Activated naive CD4-positive, alpha-beta T cell treated with anti-CD3 and anti-CD28 coated beads, Interleukin-2, amount 50 U/mL, for 24 hours (primary cell): ENCODE data around the gene LY6G5C.
A peak's percentile ranks its signal among the peaks of the same experiment; 100 is the strongest.

Experiments used
- H3K27ac Mint-ChIP-seq: one replicate; pipeline ENCODE4 v1.8.0; 2021; ENCODE audit warnings: mild to moderate bottlenecking, mixed read lengths
- H3K27me3 Mint-ChIP-seq: one replicate; pipeline ENCODE4 v1.8.0; 2021; ENCODE audit warnings: mixed read lengths
- H3K36me3 Mint-ChIP-seq: one replicate; pipeline ENCODE4 v1.8.0; 2021; ENCODE audit warnings: mixed read lengths
- H3K4me1 Mint-ChIP-seq: one replicate; pipeline ENCODE4 v1.8.0; 2021; ENCODE audit warnings: mixed read lengths
- H3K4me3 Mint-ChIP-seq: one replicate; pipeline ENCODE4 v1.8.0; 2021; ENCODE audit warnings: mild to moderate bottlenecking, mixed read lengths
- H3K9me3 Mint-ChIP-seq: one replicate; pipeline ENCODE4 v1.8.0; 2021; ENCODE audit warnings: mixed read lengths

The LY6G5C gene

DNA sequence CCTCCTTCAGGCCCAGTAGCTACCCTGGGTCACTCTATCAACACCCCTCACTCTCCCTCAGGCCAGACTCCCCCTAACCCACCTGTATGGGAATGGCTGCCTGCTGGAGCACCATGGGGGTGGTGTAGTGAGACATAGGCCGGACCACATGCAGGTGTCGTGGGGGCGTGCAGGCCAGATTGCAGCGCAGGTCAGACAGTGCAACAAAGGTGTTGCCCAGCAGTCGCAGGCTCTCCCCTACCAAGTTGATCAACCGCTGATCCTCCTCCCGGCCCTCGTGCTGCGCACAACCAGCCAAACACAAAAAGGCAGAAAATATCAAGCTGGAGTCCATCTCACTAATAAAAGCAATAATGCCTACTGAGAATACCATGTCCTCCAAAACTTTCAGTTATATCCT, 35.5 kb downstream of the LY6G5C start:
- H3K4me1 Mint-ChIP-seq = peaks cover 20% of the 10 kb centered on the region
- no peak overlapping the region for H3K27ac Mint-ChIP-seq
- H3K9me3 Mint-ChIP-seq = no peaks in the 10 kb centered on the region
- no peaks in the 10 kb centered on the region for H3K27me3 Mint-ChIP-seq
- H3K36me3 Mint-ChIP-seq = peaks cover 9% of the 10 kb centered on the region
- no peak overlapping the region for H3K4me3 Mint-ChIP-seq

DNA sequence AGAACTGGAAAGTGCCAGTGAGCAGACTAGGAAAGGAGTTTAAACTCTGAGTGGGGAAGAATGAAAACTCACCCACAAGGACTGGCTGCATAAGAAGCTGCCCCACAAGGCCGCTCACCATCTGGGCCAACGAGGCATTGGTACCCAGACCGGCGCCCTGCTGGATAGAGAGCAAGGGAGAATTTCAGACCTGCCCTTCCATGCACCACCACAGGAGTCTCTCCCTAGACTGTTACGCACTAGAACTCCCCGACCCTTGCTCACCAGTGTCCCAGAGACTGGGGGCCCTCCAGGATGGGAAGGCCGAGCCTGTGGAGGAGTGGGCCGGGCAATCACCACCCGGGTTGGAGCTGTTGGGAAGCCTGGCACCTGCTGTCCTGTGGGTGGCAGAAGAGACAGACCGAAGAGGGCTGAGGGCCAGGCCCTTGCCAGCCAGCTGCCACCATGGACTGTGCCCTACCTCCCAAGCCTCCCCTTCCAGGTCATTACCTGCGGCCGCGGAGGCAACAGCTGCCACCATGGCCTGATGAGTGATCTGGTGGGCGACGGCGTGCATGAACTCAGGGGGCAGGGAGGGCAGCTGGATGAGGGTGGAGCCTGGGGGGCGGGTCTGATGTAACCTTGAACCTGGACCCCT, 36.9 kb downstream of the LY6G5C start:
- Mint-ChIP-seq H3K4me1 (peaks cover 9% of the 10 kb centered on the region), H3K36me3 (peaks cover 5% of the 10 kb centered on the region), H3K9me3 (no peaks in the 10 kb centered on the region), H3K4me3 (no peak overlapping the region), H3K27me3 (no peaks in the 10 kb centered on the region), H3K27ac (no peak overlapping the region)

DNA sequence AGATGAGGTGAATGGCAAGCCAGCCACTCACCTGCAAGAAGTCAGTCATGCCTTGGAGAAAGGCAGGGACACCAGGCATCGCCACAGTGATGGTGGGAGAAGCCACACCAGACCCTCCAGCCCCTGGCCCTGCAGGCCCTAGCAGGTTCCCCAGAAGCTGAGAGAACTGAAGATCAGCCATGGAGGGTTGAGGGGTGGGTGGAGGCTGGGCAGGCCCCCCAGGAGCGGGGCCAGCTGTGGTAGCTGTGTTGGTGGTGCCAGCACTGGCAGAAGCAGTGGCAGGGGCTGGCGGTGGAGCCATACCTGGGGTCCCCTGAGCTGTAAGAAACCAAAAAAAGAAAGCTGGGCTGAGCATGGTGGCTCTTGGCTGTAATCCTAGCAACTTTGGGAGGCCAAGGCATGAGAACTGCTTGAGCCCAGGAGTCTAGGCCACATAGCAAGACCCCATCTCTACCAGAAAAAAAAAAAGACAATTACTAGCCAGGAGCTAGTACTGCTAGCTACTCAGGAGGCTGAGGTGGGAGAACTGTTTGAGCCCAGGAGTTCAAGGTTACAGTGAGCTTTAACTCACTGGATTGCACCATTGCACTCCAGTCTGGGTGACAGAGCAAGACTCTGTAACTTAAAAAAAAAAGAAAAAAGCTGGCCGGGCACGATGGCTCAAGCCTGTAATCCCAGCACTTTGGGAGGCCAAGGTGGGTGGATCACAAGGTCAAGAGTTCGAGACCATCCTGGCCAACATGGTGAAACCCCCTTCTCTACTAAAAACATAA, 37.9 kb downstream of the LY6G5C start:
- H3K27me3 Mint-ChIP-seq = no peaks in the 10 kb centered on the region
- no peak overlapping the region for H3K4me3 Mint-ChIP-seq
- H3K9me3 Mint-ChIP-seq = no peaks in the 10 kb centered on the region
- peaks cover 7% of the 10 kb centered on the region for H3K36me3 Mint-ChIP-seq
- H3K27ac Mint-ChIP-seq = no peak overlapping the region
- H3K4me1 Mint-ChIP-seq = peaks cover 5% of the 10 kb centered on the region

DNA sequence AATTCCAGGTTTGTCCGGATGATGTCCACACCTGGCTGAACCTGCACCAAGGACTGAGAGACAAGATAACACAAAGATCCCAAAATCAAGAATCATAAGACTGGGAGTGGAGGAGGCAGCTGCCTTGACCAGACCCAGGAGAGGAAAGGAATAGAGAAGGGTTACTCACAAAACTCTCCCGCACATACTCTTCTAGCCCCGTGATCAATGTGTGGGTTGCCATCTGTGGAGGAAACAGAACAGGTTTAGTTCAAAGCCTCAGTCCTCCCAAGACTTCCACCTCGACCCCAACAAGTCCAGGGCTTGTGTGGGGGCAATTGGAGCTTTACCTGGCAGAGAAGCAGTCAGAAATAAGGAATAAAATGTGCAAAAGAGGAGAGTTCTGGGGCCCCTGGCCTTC, 39.5 kb downstream of the LY6G5C start:
- Mint-ChIP-seq H3K9me3 (no peaks in the 10 kb centered on the region), H3K27me3 (no peaks in the 10 kb centered on the region), H3K27ac (no peak overlapping the region), H3K36me3 (peaks cover 9% of the 10 kb centered on the region), H3K4me3 (no peak overlapping the region), H3K4me1 (peaks cover 5% of the 10 kb centered on the region)

DNA sequence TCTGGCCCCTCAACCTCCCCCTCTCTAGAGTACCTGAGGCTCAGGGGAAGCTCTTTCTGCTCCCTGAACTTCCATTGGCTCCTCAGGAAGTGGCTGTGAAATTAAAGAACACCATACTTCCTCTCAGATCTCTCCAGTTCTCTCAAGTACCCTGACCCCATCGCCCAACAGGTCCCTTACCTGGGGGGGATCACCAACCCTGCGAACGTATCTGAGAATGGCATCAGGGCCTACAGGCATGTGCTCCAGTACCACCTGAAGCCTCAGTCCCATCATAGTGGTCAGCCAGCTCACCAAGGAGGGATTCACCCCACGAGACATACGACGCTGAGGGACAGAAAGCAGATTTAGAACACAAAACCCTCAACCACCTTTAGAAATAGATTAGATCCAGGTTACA, 40.3 kb downstream of the LY6G5C start:
- H3K9me3 Mint-ChIP-seq = no peaks in the 10 kb centered on the region
- peak overlapping the region; percentile 27 for H3K27ac Mint-ChIP-seq
- H3K4me1 Mint-ChIP-seq = peaks cover 5% of the 10 kb centered on the region
- no peak overlapping the region for H3K4me3 Mint-ChIP-seq
- H3K36me3 Mint-ChIP-seq = peaks cover 11% of the 10 kb centered on the region
- H3K27me3 Mint-ChIP-seq = no peaks in the 10 kb centered on the region

GRCh38 chr6:31639449-31639861, 41.4 kb downstream of the LY6G5C start:
- H3K27me3 Mint-ChIP-seq = no peaks in the 10 kb centered on the region
- H3K4me3 Mint-ChIP-seq = no peak overlapping the region
- no peaks in the 10 kb centered on the region for H3K9me3 Mint-ChIP-seq
- peaks cover 11% of the 10 kb centered on the region for H3K36me3 Mint-ChIP-seq
- no peaks in the 10 kb centered on the region for H3K4me1 Mint-ChIP-seq
- H3K27ac Mint-ChIP-seq = no peak overlapping the region

DNA sequence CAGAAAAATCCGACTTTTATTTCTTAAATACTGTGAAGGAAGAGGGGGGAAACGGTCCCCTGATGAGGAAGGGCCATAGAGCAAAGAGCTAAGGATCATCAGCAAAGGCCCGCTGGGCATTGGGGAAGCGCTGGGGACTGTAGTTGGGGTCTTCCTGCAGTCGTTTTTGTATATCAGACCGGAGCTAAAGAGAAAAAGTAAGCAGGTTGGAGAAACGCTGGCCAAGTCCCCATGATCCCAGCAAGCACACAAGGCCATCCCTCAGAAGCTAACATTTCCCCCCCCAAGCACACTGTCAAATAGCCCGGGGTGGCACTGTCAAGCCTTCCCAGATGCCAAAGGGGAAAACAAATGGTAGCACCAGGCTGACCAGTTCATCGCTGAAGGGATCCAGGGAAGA, 41.8 kb downstream of the LY6G5C start:
- H3K36me3 Mint-ChIP-seq = peaks cover 11% of the 10 kb centered on the region
- H3K9me3 Mint-ChIP-seq = no peaks in the 10 kb centered on the region
- H3K4me3 Mint-ChIP-seq = no peak overlapping the region
- H3K27me3 Mint-ChIP-seq = no peaks in the 10 kb centered on the region
- no peaks in the 10 kb centered on the region for H3K4me1 Mint-ChIP-seq
- H3K27ac Mint-ChIP-seq = peak overlapping the region; percentile 46

DNA sequence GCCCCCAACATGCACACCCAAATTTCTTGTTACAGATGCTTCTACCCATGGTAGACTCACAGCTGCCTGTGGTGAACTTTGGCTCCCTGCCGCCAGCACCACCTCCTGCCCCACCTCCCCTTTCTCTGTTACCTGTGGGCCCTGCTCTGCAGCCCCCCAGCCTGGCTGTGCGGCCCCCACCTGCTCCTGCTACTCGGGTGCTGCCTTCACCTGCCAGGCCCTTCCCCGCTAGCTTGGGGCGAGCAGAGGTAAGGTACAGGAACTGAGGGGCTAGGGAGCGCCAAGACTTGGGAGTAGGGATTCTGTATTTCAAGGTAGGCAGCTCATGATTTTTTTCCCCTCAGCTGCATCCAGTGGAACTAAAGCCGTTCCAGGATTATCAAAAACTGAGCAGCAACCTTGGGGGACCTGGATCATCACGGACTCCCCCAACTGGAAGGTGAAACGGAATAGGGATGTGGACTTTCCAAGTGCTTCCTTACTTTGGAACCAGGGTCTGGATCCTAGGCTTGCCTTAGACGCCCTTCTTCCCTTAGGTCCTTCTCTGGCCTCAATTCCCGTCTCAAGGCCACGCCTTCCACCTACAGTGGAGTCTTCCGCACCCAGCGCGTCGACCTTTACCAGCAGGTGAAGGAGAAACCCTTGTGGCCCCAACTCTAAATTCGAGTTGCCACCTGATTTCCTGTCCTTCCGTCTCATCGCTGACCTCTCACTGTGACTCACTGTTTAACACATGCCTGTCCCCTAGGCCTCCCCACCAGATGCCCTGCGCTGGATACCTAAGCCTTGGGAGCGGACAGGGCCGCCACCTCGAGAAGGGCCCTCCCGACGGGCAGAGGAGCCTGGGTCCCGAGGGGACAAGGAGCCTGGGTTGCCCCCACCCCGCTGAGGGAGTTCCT, 43.9 kb downstream of the LY6G5C start:
- Mint-ChIP-seq H3K27ac (no peak overlapping the region), H3K9me3 (no peaks in the 10 kb centered on the region), H3K36me3 (peaks cover 13% of the 10 kb centered on the region), H3K4me3 (no peak overlapping the region), H3K27me3 (no peaks in the 10 kb centered on the region), H3K4me1 (no peaks in the 10 kb centered on the region)

DNA sequence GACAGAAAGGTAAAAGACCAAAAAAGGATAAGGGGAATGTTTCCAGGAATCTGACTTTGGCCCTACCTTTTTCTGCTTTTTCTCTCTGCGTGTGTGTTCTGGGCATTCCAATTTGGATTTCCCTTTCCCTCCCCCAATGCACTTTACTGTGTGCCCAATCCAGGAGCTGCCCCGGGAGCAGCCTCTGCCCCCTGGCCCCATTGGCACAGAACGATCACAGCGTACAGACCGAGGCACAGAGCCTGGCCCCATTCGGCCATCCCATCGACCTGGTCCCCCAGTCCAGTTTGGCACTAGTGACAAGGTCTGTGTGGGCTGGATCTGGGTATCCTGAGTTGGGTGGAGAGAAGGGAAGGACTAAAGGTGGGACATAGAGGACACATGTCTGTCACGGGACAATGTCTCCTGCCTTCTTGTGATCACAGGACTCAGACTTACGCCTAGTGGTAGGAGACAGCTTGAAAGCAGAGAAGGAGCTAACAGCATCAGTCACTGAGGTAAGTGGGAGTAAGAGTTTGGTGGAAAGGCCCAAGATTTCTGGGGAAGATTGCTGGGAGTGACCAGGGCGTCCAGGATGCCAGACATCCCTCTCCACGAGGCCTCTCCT, 45.8 kb downstream of the LY6G5C start:
- no peak overlapping the region for H3K4me3 Mint-ChIP-seq
- H3K9me3 Mint-ChIP-seq = no peaks in the 10 kb centered on the region
- H3K27ac Mint-ChIP-seq = peak overlapping the region; percentile 41
- no peaks in the 10 kb centered on the region for H3K4me1 Mint-ChIP-seq
- no peaks in the 10 kb centered on the region for H3K27me3 Mint-ChIP-seq
- peaks cover 19% of the 10 kb centered on the region for H3K36me3 Mint-ChIP-seq

DNA sequence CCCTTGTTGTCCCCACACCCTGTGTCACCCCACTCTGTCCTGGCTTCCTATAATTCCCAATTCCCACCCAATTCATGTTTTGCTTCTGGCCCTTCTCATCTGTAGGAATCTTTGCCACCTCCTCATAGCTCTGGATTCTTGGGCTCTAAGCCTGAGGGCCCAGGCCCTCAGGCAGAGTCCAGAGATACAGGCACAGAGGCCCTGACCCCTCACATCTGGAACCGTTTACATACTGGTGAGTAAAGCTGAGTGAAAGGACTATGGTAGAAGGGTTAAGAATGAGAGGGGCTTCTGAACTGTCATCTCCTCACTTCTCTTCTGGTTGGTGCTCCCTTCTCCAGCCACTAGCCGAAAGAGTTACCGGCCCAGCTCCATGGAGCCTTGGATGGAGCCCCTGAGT, 46.7 kb downstream of the LY6G5C start:
- Mint-ChIP-seq H3K27ac (no peak overlapping the region), H3K9me3 (no peaks in the 10 kb centered on the region), H3K4me3 (no peak overlapping the region), H3K4me1 (no peaks in the 10 kb centered on the region), H3K36me3 (peaks cover 20% of the 10 kb centered on the region), H3K27me3 (no peaks in the 10 kb centered on the region)

GRCh38 chr6:31633447-31633846, 47.4 kb downstream of the LY6G5C start:
- Mint-ChIP-seq H3K27ac (no peak overlapping the region), H3K36me3 (peaks cover 18% of the 10 kb centered on the region), H3K9me3 (no peaks in the 10 kb centered on the region), H3K27me3 (no peaks in the 10 kb centered on the region), H3K4me3 (no peak overlapping the region), H3K4me1 (no peaks in the 10 kb centered on the region)

DNA sequence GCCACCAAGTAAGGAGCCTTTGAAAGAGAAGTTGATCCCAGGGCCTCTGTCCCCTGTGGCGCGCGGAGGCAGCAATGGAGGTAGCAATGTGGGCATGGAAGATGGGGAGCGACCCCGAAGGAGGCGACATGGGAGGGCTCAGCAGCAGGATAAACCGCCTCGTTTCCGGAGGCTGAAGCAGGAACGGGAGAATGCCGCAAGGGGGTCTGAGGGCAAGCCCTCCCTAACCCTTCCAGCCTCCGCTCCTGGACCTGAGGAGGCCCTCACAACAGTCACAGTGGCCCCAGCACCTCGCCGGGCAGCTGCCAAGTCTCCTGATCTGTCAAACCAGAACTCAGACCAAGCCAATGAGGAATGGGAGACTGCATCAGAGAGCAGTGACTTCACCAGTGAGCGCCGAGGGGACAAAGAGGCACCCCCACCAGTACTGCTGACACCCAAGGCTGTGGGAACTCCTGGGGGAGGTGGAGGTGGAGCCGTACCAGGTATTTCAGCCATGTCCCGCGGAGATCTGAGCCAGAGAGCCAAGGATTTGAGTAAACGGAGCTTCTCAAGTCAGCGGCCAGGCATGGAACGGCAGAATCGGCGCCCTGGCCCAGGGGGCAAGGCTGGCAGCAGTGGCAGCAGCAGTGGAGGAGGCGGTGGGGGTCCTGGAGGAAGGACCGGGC, 48.5 kb downstream of the LY6G5C start:
- Mint-ChIP-seq H3K36me3 (peaks cover 21% of the 10 kb centered on the region), H3K27ac (no peak overlapping the region), H3K4me3 (no peak overlapping the region), H3K9me3 (no peaks in the 10 kb centered on the region), H3K27me3 (no peaks in the 10 kb centered on the region), H3K4me1 (peaks cover 3% of the 10 kb centered on the region)

DNA sequence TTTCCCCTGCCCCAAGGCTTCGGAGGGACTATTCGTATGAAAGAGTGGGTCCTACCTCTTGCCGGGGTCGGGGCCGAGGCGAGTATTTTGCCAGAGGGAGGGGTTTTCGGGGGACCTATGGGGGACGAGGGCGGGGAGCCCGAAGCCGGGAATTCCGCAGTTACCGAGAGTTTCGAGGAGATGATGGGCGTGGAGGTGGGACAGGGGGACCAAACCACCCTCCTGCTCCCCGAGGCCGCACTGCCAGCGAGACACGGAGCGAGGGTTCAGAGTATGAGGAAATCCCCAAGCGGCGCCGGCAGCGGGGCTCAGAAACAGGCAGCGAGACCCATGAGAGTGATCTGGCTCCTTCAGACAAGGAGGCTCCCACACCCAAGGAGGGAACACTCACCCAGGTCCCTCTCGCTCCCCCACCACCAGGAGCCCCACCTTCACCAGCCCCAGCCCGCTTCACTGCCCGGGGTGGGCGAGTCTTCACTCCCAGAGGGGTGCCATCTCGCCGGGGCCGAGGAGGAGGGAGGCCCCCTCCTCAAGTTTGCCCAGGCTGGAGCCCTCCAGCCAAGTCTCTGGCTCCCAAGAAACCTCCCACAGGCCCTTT, 49.1 kb downstream of the LY6G5C start:
- Mint-ChIP-seq H3K4me1 (peaks cover 7% of the 10 kb centered on the region), H3K9me3 (no peaks in the 10 kb centered on the region), H3K36me3 (peaks cover 25% of the 10 kb centered on the region), H3K27me3 (no peaks in the 10 kb centered on the region), H3K4me3 (no peak overlapping the region), H3K27ac (no peak overlapping the region)

- Mint-ChIP-seq H3K27me3 (no peaks in the 10 kb centered on the region), H3K4me3 (no peak overlapping the region), H3K9me3 (no peaks in the 10 kb centered on the region), H3K4me1 (peaks cover 7% of the 10 kb centered on the region), H3K36me3 (peaks cover 26% of the 10 kb centered on the region), H3K27ac (peak overlapping the region; percentile 41)
These were observed 49.7 kb downstream of the LY6G5C start for GRCh38 chr6:31631209-31631608.
